A673 (cell line): ENCODE measurements around the gene ROR2. TPM values are rescaled to one million over a fixed set of nuclear protein-coding genes. Genes with fewer than 3 reads are reported as not detected.

Experiments used
- BruUV-seq: library from RNA; stranded (reverse); fragments of 400-500 nt; replicated peaks from 2 replicates; lab custom pipeline; 2021; lab: Mats Ljungman, UMichigan
- CTCF ChIA-PET: fragments of 300-600 bp; sonication (Branson Sonifier 250); formaldehyde crosslinking; loops from one replicate; lab custom pipeline; 2022; ENCODE audit warnings: antibody characterized with exemption; lab: Charles Lee
- POLR2A ChIA-PET: fragments of 300-600 bp; sonication (Branson Sonifier 250); formaldehyde crosslinking; loops from one replicate; lab custom pipeline; 2022; ENCODE audit warnings: antibody characterized with exemption; ENCODE audit not compliant: low non-redundant PET; lab: Charles Lee
- DNase-seq: peaks from one replicate; pipeline ENCODE4 v3.0.0-alpha.2; 2015; ENCODE audit warnings: low spot score
- H3K27ac ChIP-seq: fragments of 200-600 bp; sonication (generic); 2 replicates; pipeline ENCODE4 v1.5.1; 2016; ENCODE audit warnings: mixed run types, low read depth, mild to moderate bottlenecking, mixed read lengths, antibody characterized with exemption, low read length; ENCODE audit not compliant: poor library complexity, severe bottlenecking
- H3K27me3 ChIP-seq: fragments of 200-600 bp; sonication (generic); replicated peaks from 2 replicates; pipeline ENCODE4 v1.6.1; 2017; ENCODE audit warnings: mixed run types, low read depth, mild to moderate bottlenecking, mixed read lengths, antibody characterized with exemption, low read length; ENCODE audit not compliant: insufficient read depth, poor library complexity
- H3K36me3 ChIP-seq: fragments of 200-600 bp; sonication (generic); 2 replicates; pipeline ENCODE4 v1.6.1; 2016; ENCODE audit warnings: mixed run types, mild to moderate bottlenecking, mixed read lengths, antibody characterized with exemption, low read length; ENCODE audit not compliant: insufficient read depth, poor library complexity, severe bottlenecking
- H3K4me1 ChIP-seq: fragments of 200-600 bp; sonication (generic); 2 replicates; pipeline ENCODE4 v1.6.1; 2017; ENCODE audit warnings: mixed run types, mild to moderate bottlenecking, mixed read lengths, antibody characterized with exemption, low read length; ENCODE audit not compliant: insufficient read depth, poor library complexity, severe bottlenecking
- H3K4me3 ChIP-seq: fragments of 200-600 bp; sonication (generic); 2 replicates; pipeline ENCODE4 v1.5.1; 2016; ENCODE audit warnings: low read depth, mixed run types, mild to moderate bottlenecking, mixed read lengths, low read length; ENCODE audit not compliant: poor library complexity, severe bottlenecking
- H3K9me3 ChIP-seq: fragments of 200-600 bp; sonication (generic); 2 replicates; pipeline ENCODE4 v1.6.1; 2016; ENCODE audit warnings: mixed run types, low read depth, mild to moderate bottlenecking, mixed read lengths, antibody characterized with exemption, low read length; ENCODE audit not compliant: poor library complexity, severe bottlenecking
- CTCF ChIP-seq: fragments of 300-800, 200-600 bp; sonication (generic); conservative IDR thresholded peaks from 2 replicates; pipeline ENCODE4 v1.5.1; 2017; ENCODE audit warnings: low read depth, mild to moderate bottlenecking, antibody characterized with exemption, low read length, moderate library complexity, mixed read lengths
- EZH2 ChIP-seq: fragments of 200-600 bp; sonication (generic); IDR thresholded peaks from 2 replicates; pipeline ENCODE4 v1.6.1; 2017; ENCODE audit warnings: borderline replicate concordance, low read depth, mild to moderate bottlenecking, mixed read lengths, antibody characterized with exemption, low read length; ENCODE audit not compliant: poor library complexity, severe bottlenecking
- intact Hi-C: fragments of 100-400 bp; cut with micrococcal nuclease; formaldehyde crosslinking; loops from one replicate; pipeline ENCODE4 v1.10.0; 2022; ENCODE audit not compliant: unreplicated experiment
- total RNA-seq: library from RNA; stranded (reverse); gene quantifications from 2 replicates; pipeline ENCODE4 v1.2.3, GENCODE V29; 2021

The ROR2 gene
- total RNA-seq, 1 experiment from 2014 or later = 12.3 TPM

GRCh38 chr9:91924090-91924489 is 25.9 kb downstream of the ROR2 start:
- no peak for DNase-seq
- Histone ChIP-seq H3K36me3 (no peaks in the 10 kb centered on the region), H3K9me3 (peaks cover under 1% of the 10 kb centered on the region), H3K27ac (no peak overlapping the region), H3K27me3 (no peaks in the 10 kb centered on the region), H3K4me3 (no peak overlapping the region), H3K4me1 (no peaks in the 10 kb centered on the region)
- no TSS peak for BruUV-seq
- intact Hi-C loops = no loop called here
- TF ChIP-seq EZH2 (no peak), CTCF (no peak)
- ChIA-PET CTCF (no interaction called here), POLR2A (no interaction called here)

- ChIA-PET POLR2A (interaction anchor here (0.6 kb wide), 1 partner anchor 12 kb away, joined by 4 read pairs; no protein-coding TSS in a partner anchor), CTCF (no interaction called here)
- no peak for DNase-seq
- Histone ChIP-seq H3K9me3 (no peaks in the 10 kb centered on the region), H3K27me3 (no peaks in the 10 kb centered on the region), H3K27ac (no peak overlapping the region), H3K4me1 (no peaks in the 10 kb centered on the region), H3K36me3 (no peaks in the 10 kb centered on the region), H3K4me3 (no peak overlapping the region)
- no peak for TF ChIP-seq EZH2
- no TSS peak for BruUV-seq
- intact Hi-C loops = no loop called here
Measured at GRCh38 chr9:91923145-91923544, 26.9 kb downstream of the ROR2 start.

- Histone ChIP-seq H3K4me3 (no peak overlapping the region), H3K27ac (no peak overlapping the region), H3K36me3 (no peaks in the 10 kb centered on the region), H3K4me1 (no peaks in the 10 kb centered on the region), H3K9me3 (no peaks in the 10 kb centered on the region), H3K27me3 (no peaks in the 10 kb centered on the region)
- intact Hi-C loops = no loop called here
- POLR2A ChIA-PET = no interaction called here
- BruUV-seq = no TSS peak
- no peak for TF ChIP-seq EZH2
- CTCF ChIA-PET = no interaction called here
- DNase-seq = no peak
Measured at GRCh38 chr9:91921371-91921770, 28.7 kb downstream of the ROR2 start.

GRCh38 chr9:91920630-91921350 is 29.2 kb downstream of the ROR2 start:
- POLR2A ChIA-PET = no interaction called here
- Histone ChIP-seq H3K9me3 (no peaks in the 10 kb centered on the region), H3K4me1 (no peaks in the 10 kb centered on the region), H3K27ac (no peak overlapping the region), H3K27me3 (no peaks in the 10 kb centered on the region), H3K4me3 (no peak overlapping the region), H3K36me3 (no peaks in the 10 kb centered on the region)
- DNase-seq = no peak
- no peak for TF ChIP-seq CTCF
- no peak for TF ChIP-seq EZH2
- BruUV-seq = no TSS peak
- intact Hi-C loops = no loop called here
- CTCF ChIA-PET = no interaction called here
